GM23248 (cell line): Measurements from ENCODE around the gene EBF3.

Experiments
- EZH2 ChIP-seq: fragments of 200-600 bp; sonication (generic); IDR thresholded peaks from 2 replicates; pipeline ENCODE4 v1.6.1; 2018; ENCODE audit warnings: antibody characterized with exemption, mild to moderate bottlenecking; ENCODE audit not compliant: insufficient read depth, poor library complexity, severe bottlenecking
- EZH2phosphoT487 ChIP-seq: fragments of 200-600 bp; sonication (generic); IDR thresholded peaks from 2 replicates; pipeline ENCODE4 v1.6.1; 2018; ENCODE audit warnings: antibody characterized with exemption, moderate library complexity, mild to moderate bottlenecking, low read depth; ENCODE audit not compliant: insufficient read depth

GRCh38 chr10:129850316-129850715 is 113.8 kb downstream of the EBF3 start:
- TF ChIP-seq EZH2phosphoT487 (no peak), EZH2 (no peak)
